Pancreas (tissue), 10 donors: ENCODE measurements around the gene GRM4. TPM values are rescaled to one million over a fixed set of nuclear protein-coding genes. Genes with fewer than 3 reads are reported as not detected.

ENCODE experiments used
- ATAC-seq, 4 donors: fragments of 200-7000 bp; cut with Tn5 transposase; one replicate each; pipeline versions ENCODE4 v1.8.0 to v1.9.1; 2020; ENCODE audit warnings: mild to moderate bottlenecking in 4 of 4, moderate library complexity in 4 of 4
- DNase-seq, 6 donors: peaks; one replicate each; pipeline ENCODE4 v3.0.0-alpha.2; 2020
- FAIRE-seq: peaks from 2 replicates; lab custom pipeline; 2012; peaks lifted over from hg19 to GRCh38; lab: Jason Lieb, UNC
- H3K27ac ChIP-seq, 4 donors: fragments of 200-600 bp; sonication (generic); 1 replicate in 3 of 4; 2 replicates in 1 of 4; pipeline versions ENCODE4 v1.5.0 to v1.8.0; 2020
- H3K27me3 ChIP-seq, 4 donors: fragments of 200-600 bp; one replicate each; pipeline ENCODE4 v1.8.0; 2021
- H3K36me3 ChIP-seq, 3 donors: fragments of 200-600 bp; sonication (generic) in 1 of 3; one replicate each; pipeline versions ENCODE4 v1.5.0 to v1.8.0; 2020 to 2021
- H3K4me1 ChIP-seq, 3 donors: fragments of 200-600 bp; one replicate each; pipeline ENCODE4 v1.8.0; 2021
- H3K4me3 ChIP-seq, 4 donors: fragments of 200-600 bp; sonication (generic) in 2 of 4; one replicate each; pipeline versions ENCODE4 v1.5.0 to v1.8.0; 2020 to 2021
- H3K9me3 ChIP-seq, 4 donors: fragments of 200-600 bp; one replicate each; pipeline ENCODE4 v1.8.0; 2021
- CTCF ChIP-seq, 4 donors: fragments of 200-600 bp; sonication (generic) in 3 of 4; IDR thresholded peaks; one replicate each; pipeline versions ENCODE4 v1.5.0 to v1.8.0; 2021; ENCODE audit warnings: antibody characterized with exemption in 4 of 4
- WGBS, 2 donors: extraction: QIAGEN DNeasy Blood & Tissue Kit; methylation state at CpG; one replicate each; pipeline ENCODE4 v1.1.7; 2013; 5-methylcytosine and 5-hydroxymethylcytosine counted together
- intact Hi-C, 3 donors: fragments of 100-400 bp; cut with DNase I; formaldehyde crosslinking; loops; one replicate each; pipeline versions ENCODE4 v1.11.1 to v1.14.2; 2022
- polyA plus RNA-seq, 2 donors: library from polyadenylated mRNA; stranded (reverse); fragments of 200-250 nt; gene quantifications; one replicate each; pipeline ENCODE4 v1.2.3, GENCODE V29; 2013
- total RNA-seq, 6 donors: library from RNA; stranded (reverse); fragmentation: NEBNext Ultra II Directional in 4 of 6; extraction: Animal tissue kit (Norgen Biotek cat#: 25700) in 4 of 6; gene quantifications; one replicate each; pipeline versions ENCODE4 v1.2.1 to v1.2.4, GENCODE V29; 2021 to 2023
- donor health status: healthy with polysubstance abuse.
- donor health status: DM: no; HTN: no; CAD: no; lungs with moderate emphysema.
- donor health status: DM: no; HTN: no; CAD: no.
- donor health status: control.
- donor health status: control.
- donor health status: Bipolar disorder and iron deficiency.
- donor health status: DM: yes; HTN: yes; CAD: no.
- donor health status: DM: no; HTN: no; CAD: no.
- donor health status: DM: no; HTN: no; CAD: no.
- donor health status: DM: yes; HTN: yes; CAD: no.

GRM4 gene
- total and polyA plus RNA-seq, 8 donors, result 0.23 to 6.8 (median 1.3) TPM

GRCh38 chr6:34112126-34112525 is 33.8 kb downstream of the GRM4 start:
- FAIRE-seq (no peak), DNase-seq (no peak), ATAC-seq (no peak)
- 43 to 44% methylated on average over 5 of the region's 5 CpGs for WGBS, 2 donors
- intact Hi-C loops, result no loop called here
- H3K27ac ChIP-seq, result no peak overlapping the region
- TF ChIP-seq CTCF (IDR thresholded peaks at IDR 0.05), result no peak
- H3K27me3 ChIP-seq, result no peaks in the 10 kb centered on the region
- no peaks in the 10 kb centered on the region for H3K36me3 ChIP-seq
- H3K9me3 ChIP-seq, result no peaks in the 10 kb centered on the region
- H3K4me1 ChIP-seq, result no peaks in the 10 kb centered on the region
- no peak overlapping the region for H3K4me3 ChIP-seq

- H3K9me3 ChIP-seq, result no peaks in the 10 kb centered on the region
- H3K4me1 ChIP-seq, result no peaks in the 10 kb centered on the region
- 49 to 70% methylated on average over 6 of the region's 6 CpGs for WGBS, 2 donors
- H3K36me3 ChIP-seq, result no peaks in the 10 kb centered on the region
- TF ChIP-seq CTCF (IDR thresholded peaks at IDR 0.05), result no peak
- DNase-seq, result no peak
- no peak for FAIRE-seq
- intact Hi-C loops, result no loop called here
- H3K27ac ChIP-seq, result no peak overlapping the region
- peak in 1 of 4 donors; percentile 8 for ATAC-seq
- no peaks in the 10 kb centered on the region for H3K27me3 ChIP-seq
- no peak overlapping the region for H3K4me3 ChIP-seq
Observed at GRCh38 chr6:34110610-34111009, 35.3 kb downstream of the GRM4 start.

GRCh38 chr6:34108176-34108575 is 37.7 kb downstream of the GRM4 start:
- 71 to 72% methylated on average over 9 of the region's 9 CpGs for WGBS, 2 donors
- Histone ChIP-seq H3K27ac (no peak overlapping the region), H3K36me3 (no peaks in the 10 kb centered on the region), H3K27me3 (no peaks in the 10 kb centered on the region), H3K4me3 (no peak overlapping the region), H3K9me3 (no peaks in the 10 kb centered on the region), H3K4me1 (no peaks in the 10 kb centered on the region)
- ATAC-seq, result no peak
- no peak for FAIRE-seq
- DNase-seq, result no peak
- intact Hi-C loops, result no loop called here
- no peak for TF ChIP-seq CTCF (IDR thresholded peaks at IDR 0.05)

- Histone ChIP-seq H3K4me3 (no peak overlapping the region), H3K27ac (no peak overlapping the region), H3K27me3 (no peaks in the 10 kb centered on the region), H3K4me1 (no peaks in the 10 kb centered on the region), H3K9me3 (no peaks in the 10 kb centered on the region), H3K36me3 (no peaks in the 10 kb centered on the region)
- ATAC-seq (no peak), FAIRE-seq (no peak), DNase-seq (no peak)
- intact Hi-C loops, result no loop called here
- WGBS, 2 donors, result 55 to 61% methylated on average over 5 of the region's 5 CpGs
- no peak for TF ChIP-seq CTCF (IDR thresholded peaks at IDR 0.05)
Observed at GRCh38 chr6:34106900-34107299, 39.0 kb downstream of the GRM4 start.

GRCh38 chr6:34106421-34106820 is 39.5 kb downstream of the GRM4 start:
- no peak for ATAC-seq
- H3K4me1 ChIP-seq, result no peaks in the 10 kb centered on the region
- DNase-seq, result no peak
- no peak overlapping the region for H3K27ac ChIP-seq
- 68 to 82% methylated on average over 6 of the region's 6 CpGs for WGBS, 2 donors
- H3K36me3 ChIP-seq, result no peaks in the 10 kb centered on the region
- TF ChIP-seq CTCF (IDR thresholded peaks at IDR 0.05), result no peak
- no peak for FAIRE-seq
- no peak overlapping the region for H3K4me3 ChIP-seq
- intact Hi-C loops, result no loop called here
- H3K27me3 ChIP-seq, result no peaks in the 10 kb centered on the region
- H3K9me3 ChIP-seq, result no peaks in the 10 kb centered on the region
